ENCODE measurements around the gene RUBCN.
"Not testable (repeated sequence)": the region's sequence is repeated elsewhere in the genome, so short reads cannot be mapped to it uniquely, and the experiment has no call there.

The RUBCN gene

DNA sequence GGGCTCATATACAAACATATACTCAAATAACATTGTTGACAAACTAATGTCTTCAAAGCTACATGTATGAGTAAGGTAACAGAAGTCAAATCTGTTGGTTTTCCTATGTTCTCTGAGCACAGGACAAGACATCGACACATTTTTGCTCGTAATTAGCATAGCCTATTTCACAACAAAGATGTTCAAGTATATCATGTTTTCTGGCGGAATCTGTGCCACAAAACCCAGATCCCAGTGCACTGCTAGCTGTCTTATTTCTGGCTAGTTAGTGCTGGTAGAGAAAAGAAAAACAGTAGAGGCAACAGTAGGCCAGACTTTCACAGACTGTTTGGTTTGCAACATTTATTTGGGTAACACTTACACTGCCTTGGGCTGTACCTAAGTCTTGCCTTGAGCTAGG is 51.2 kb downstream of the RUBCN start:
- no peak for DNase-seq (ENCODE audit: low spot score)

DNA sequence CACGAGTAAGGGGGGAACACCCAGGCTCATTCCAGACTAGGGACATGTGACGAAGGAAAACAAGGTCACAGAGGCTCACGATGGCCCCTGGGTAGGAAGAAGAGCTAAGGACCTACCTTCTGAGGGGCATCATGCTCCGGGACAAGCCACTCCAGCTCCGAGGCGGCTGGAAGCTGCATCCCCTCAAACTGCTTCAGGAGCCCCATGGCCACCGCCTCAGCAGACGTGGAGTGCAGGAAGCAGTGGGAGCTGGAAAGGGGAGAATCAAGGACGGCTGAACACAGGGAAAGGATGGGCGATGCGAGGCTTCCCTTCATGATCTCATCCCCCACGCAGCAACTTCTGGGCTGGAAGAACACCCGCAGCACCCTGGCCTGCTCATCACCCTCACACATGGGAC is 53.5 kb downstream of the RUBCN start:
- no peak for DNase-seq (ENCODE audit: low spot score)

DNA sequence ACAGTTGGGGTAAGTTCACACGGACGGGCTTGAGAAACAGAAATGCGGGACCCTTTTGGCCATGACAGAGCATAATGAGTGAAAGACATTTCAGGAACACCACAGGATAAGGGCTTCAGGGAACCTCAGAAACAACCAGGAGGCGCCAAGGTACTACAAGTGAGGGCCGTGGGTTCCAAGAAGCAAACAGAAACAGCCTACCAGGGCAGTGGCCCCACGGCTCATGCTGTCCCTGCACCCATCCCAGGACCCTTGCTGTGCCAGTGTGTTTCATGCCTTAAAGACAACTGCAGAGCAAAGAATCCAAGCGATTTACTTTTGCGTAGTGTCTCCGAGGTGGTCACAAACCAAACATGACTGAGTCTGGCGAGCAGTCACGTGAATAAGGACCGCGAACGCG is 54.0 kb downstream of the RUBCN start:
- DNase-seq (ENCODE audit: low spot score), result no peak

DNA sequence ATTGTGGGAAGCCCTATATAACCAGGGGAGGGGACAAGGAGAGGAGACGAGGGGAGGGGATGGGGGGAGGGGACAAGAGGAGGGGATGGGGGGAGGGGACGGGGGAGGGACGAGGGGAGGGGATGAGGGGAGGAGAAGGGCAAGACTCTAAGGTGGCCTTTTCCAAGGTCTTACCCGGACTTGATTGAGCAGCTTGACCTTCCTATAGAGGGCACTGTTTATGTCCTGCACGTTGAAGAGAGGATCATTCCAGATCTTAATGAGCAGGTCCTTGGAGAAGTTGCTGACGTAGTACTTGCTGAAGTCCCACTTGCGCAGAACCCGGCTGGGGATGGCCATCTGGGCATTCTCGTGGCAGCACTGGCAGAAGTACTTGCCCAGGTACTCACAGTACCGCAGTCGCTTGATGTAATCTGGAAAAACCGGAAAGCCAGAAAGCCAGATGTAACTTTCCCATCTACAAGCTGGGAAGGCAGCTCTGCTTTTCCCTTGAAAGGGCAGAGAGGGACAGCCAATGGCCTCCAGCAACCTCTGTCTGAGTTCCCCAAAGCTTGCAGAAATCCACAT is 55.7 kb downstream of the RUBCN start:
- no peak for DNase-seq (ENCODE audit: low spot score)

DNA sequence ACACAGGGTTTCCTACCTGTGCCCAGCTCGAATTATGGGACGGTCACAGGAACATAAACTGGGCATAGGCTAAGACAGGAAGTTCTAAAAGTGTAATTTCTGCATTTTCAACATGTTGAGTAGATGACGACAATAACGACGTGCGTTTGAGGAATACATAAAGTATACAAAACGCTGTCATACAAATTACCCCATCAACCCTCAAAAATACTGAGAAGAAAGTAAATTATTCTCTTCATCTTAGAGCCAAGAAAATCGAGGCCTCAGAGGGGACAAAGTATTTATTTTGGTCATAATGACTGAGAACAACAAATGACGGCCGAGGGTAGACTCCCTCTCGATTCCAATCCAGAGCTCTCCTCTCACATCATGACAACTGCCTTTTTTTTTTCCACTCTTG is 60.8 kb downstream of the RUBCN start:
- no peak for DNase-seq (ENCODE audit: low spot score)

DNA sequence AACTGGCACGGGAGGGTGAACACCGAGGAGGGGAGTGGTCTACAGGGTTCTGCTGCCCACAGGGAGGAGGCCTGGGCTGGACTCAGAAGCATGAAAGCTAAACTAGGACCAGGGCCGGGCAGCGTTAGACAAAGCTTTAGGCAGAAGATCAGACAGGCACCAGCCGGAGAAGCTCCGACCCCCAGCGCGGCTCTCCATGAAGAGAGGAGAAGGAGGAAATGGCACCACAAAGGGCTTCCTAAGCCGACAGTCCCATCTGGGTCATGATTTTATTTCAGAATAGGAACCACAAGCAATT is 61.2 kb downstream of the RUBCN start:
- DNase-seq (ENCODE audit: low spot score), result no peak

DNA sequence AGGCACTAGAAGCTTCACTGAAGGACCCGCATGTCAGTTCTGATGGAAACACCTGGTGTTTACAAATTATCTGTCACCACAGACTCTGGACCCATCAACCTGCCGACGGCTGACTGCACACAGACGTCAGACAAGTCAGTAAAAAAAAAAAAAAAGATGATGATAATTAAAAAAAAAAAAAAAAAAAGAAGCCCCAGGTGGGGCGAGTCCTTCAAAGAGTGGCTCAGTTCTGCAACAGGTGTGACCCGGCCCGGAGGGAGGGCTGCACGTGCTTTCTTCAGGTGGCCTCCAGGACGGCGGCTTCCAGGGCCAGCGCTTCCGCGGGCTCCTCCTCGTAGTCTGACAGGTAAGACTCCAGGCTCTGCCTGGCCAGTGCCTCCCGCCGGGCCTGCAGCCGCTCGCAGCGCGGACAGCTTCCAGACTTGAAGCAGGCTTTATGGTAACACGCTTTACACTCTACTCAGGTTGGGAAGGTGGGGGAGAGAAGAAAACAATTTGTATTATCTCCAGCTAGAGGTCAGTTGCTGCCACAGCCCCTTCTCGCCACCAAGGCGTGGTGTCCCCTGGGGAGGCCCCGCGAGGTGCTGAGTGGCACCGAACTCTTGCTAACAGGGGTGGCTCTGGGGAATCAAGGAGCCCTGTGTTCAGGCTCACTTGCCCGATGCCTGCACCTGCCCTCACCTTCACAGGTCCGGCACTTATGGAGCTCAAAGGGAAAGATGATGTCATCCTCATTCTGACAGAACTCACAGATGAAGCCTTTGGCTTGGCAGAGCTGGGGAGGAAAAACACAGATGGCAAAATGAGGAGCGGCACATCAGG is 61.8 kb downstream of the RUBCN start:
- no peak for DNase-seq (ENCODE audit: low spot score)

DNA sequence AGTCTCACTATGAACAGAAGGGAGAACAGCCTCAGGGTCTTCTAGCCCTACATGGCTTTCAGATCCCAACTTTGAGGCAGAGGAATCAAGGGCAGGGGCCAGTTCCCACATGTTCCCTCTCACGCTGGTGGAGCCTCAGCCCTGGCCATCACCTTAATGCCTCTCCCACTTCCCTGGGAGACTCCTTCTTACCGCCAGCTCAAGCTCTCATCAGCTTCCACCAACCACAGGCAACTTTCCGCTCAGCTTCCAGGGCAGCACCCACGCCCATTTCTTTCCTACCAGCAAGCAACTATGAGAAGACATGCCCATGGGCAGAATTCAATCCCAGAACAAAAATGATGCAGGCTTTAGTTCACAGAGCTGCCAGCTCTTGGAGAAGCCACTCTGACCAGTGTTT is 63.5 kb downstream of the RUBCN start:
- DNase-seq (ENCODE audit: low spot score), result no peak

DNA sequence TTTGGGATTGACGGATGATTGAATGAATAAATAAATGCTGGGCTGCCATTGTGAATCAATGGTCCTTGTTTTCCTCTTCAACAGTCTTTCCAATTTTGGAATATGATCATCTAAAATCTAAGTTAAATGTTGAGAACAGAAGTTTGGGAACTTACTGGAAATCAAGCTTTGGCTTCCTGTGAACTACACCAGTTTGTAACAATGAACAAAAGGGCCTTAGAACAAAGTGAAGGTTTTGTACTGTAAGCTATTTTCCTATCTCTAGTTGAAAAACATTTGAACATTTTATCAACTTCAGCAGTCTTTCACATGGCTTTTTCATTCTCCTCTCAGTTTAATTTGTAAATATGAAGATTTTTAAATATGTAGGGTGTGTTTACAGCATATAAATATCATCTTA is 66.3 kb downstream of the RUBCN start:
- no peak for DNase-seq (ENCODE audit: low spot score)

DNA sequence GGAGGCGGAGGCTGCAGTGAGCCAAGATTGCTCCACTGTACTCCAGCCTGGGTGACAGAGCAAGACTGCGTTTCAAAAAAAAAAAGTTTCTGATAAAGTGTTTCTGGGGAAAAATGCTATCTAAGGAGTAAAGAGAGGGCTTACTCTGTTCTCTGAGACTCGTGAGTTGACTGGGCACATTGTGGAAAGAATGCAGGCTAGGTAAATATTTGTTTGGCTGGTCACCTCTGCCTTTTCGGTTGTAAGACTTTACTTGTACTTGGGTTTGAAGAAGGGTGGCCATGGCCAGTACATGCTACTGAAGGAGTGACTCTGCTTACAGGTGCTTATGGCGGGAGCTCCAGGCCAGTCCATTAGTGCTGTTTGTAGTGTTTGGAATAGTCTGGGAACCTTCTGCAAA is 68.7 kb downstream of the RUBCN start:
- DNase-seq (ENCODE audit: low spot score), result no peak

DNA sequence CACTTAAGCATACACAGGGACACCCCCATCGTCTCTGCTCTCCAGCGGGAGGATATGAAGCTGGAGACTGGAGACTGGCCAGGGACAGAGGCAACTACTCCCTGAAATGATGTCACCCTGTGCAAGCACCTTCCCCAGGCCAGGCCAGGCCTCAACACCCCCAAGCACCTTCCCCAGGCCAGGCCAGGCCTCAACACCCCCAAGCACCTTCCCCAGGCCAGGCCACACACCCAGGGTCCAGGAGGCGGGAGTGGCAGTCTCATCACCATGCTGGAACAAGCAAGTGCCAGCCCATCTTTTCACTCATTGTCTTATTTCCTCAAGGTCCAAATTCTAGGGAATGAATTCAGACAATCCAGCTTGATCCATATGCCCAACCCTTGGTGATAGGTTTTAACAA is 69.4 kb downstream of the RUBCN start:
- not testable (repeated sequence) for DNase-seq (ENCODE audit: low spot score)

DNA sequence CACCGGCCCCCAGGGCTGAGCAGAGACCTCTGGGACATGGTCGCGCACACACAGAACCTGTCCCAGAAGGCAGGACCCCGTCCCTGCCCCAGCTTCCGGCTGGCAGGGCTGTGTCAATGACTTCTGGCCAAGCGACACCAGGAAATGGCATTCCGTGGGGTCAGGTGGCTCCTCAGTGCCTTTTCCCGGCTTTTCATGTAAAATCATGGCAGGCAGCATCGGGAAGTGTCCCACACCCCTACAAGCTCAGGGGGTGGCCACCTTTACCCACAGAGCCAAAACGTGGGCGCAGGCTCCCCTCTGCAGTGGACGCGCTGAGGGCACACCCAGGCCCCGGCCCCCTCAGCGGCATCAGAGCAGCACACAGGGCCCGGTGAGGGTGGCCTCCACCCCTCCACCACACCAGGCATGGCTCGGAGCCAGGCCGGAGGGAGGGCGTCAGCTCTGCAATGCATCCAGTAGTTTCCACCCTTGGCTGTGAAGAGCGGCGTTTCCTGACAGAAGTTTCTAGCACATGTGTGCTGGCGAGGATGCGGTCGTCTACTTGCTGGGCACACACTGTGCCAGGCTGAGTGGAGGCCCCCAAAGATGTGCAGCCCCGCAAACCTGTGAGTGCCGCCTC is 70.4 kb downstream of the RUBCN start:
- DNase-seq (ENCODE audit: low spot score), result not testable (repeated sequence)

DNA sequence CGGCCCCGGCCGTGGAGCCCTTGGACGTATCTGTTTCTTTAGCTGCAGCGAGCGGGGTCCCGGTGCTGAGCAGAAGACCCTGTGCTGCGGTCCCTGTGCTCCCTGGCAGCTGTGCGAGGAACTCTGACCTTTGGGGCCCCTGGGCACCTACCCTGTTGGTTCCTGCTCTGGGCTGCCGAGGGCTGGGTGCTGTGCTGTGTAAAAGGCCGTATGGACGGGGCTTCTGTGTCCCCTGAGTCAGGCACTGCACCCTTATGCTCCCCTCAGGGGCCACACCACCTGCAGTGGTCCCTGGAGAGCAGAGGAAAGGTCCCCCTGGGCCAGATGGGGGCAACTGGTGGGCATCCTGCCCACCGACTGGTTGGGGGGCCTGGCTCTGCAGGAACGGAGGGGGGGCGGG is 71.2 kb downstream of the RUBCN start:
- DNase-seq (ENCODE audit: low spot score), result not testable (repeated sequence)

DNA sequence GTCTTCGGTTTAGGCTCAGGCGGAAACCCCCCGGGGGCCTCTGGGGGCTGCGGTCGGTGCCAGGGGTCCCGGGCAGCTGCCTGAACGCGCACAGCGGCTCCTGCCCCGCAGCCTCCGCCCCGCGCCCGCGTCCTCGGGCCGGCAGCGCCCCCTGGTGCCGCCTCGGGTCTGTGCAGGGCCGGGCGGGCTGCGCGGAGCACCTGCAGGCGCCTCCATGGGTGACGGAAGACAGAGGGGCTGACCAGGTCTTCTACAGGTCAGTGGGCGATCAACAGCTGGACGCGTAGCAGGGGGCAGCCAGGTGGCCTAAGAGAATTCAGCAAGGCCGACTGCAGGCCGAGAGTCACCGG is 71.6 kb downstream of the RUBCN start:
- not testable (repeated sequence) for DNase-seq (ENCODE audit: low spot score)

DNA sequence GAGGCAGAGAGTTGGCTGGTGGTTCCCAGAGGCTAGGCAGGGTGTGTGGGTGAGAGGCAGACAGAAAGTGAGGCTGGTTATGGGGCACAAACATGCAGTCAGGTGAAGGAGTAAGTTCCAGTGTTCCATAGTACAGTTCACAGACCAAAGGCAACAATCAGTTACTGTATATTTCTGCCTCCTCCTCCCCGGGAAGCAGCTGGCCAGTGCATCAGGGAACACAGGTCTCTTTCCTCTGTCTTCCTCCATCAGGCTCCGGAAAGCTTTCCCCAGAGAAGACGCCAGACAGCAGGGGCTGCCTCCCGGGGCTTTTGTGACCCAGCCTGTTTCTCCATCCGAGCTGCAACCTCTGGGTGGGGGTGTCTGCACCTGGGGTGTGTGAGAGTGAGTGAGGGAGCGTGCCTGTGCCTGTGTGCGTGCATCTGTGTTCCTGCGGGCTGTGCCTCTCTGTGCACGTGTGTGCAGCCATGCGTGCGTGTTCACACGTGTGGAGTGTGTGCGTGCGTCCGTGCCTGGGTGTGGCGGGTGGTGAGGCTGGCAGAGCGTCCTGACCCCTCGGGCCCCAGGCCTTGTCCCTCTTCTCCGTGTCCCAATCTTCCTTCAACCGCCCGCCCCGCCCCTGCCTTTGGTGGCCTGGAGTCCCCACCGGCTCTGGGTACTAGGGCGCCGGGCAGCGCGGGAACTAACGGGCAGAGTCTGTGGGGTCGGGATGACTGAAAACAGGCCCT is 72.1 kb downstream of the RUBCN start:
- not testable (repeated sequence) for DNase-seq (ENCODE audit: low spot score)

DNA sequence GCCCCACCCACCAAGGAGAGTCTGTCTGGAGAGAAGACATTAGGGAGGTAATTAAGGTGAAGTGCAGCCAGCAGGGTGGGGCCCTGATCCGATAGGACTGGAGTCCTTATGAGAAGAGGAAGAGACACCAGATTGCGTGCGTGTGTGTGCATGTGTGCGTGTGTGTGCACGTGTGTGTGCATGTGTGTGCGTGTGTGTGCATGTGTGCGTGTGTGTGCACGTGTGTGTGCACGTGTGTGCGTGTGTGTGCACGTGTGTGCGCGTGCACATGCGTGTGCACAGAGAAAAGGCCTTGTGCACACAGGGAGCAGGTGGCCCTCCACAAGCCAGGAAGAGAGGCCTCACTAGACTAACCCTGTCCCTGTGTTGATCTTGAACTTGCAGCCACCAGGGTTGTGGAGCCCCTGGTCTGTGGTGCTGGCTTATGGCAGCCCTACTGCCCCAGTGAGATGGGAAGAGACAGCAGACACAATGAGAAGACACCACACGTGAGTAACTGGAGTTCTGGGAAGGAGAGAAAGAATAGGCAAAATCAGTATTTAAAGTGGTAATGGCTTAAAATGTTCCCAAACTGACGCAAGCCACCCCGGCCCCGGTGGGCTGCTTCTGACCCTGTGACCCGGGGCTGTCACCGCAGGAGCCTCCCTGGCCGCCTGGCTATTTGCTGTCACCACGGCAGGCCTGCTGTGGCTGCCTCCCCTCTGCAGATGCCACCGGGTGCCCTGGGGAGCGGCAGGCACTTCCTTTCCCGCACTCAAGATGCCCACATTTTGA is 73.2 kb downstream of the RUBCN start:
- DNase-seq (ENCODE audit: low spot score), result not testable (repeated sequence)

DNA sequence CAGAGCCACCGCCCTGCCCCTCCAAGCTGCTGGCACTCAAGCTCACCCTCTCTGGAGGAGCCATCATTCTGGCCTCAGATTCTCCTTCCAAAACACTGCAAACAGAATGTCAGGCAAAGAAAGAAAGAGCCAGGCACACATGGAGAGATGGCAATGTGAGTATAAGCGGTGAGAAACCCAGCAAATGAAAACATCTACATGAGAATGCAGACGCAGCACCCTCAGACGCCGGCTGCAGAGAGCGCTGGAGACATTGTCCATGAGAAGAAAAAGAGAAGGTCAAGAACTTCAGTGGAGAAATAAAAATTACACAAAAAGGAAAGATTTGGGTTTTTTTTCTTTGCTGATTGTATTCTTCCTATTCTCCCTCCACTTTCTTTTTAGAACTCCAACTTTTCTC is 74.4 kb downstream of the RUBCN start:
- not testable (repeated sequence) for DNase-seq (ENCODE audit: low spot score)

DNA sequence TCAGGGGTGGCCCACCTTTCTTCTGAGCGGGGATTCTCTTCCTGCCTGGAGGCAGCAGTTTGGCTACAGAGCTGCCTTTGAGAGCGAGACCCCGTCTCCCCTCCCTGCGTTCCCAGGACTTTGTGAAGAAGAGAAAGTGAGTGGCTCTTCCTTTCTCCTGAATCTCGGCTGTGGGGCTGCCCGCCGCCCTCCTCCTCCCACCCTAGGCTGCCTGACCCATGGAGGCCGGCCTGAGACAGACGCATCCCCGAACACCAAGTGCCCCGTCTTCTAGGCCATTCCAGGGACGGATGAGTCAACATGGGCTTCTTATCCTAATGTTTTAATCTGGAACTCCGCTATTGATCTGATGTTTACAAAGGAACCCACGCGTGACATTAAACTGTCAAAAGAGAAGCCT is 74.8 kb downstream of the RUBCN start:
- DNase-seq (ENCODE audit: low spot score), result not testable (repeated sequence)

DNA sequence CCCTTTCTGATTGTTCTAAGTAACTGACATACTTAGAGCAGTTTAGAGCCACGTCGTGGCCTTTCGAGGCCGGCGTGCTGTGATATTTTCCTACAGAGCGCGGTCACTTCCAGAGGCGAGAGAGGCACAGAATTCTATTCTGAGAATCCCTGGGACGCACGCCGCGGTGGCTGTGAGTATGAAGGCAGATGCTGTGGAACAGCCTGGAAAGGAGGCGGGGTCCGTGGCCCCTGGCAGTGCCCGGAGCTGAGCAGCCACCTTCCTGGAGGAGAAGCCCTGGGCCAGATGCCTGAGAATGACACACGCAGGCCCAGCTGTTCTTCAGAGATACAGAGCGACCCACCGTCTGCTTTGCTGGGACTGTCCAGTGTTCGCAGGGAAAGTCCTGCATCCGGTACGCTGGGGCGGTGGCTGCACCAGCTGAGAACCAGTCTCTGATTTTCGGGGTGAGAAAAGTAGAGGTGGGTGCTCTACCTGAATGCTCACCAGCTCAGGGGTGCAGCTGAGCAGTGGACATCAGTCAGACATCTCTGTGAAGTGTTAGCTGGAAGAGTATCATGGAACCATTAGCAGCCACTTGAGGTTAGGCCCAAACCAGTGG is 75.4 kb downstream of the RUBCN start:
- DNase-seq (ENCODE audit: low spot score), result not testable (repeated sequence)

DNA sequence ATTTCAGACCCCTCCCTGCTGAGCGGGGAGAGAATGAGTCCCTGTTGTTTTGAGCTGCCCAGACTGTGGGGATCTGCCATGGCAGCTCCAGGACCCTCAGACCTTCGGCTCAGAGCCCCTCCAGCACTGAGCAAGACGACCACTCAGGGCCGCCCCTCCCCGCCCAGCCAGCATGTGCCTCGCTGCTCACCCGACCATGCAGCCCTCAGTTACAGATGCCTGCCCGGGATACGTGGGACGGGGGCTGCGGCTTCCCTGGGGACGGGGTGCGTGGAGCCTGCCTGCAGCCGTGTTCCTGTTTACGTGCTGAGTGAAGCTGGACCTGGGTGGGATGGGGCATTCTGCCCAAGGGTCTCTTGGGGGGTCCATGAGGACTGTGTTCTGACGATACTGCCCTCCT is 77.0 kb downstream of the RUBCN start:
- not testable (repeated sequence) for DNase-seq (ENCODE audit: low spot score)

DNA sequence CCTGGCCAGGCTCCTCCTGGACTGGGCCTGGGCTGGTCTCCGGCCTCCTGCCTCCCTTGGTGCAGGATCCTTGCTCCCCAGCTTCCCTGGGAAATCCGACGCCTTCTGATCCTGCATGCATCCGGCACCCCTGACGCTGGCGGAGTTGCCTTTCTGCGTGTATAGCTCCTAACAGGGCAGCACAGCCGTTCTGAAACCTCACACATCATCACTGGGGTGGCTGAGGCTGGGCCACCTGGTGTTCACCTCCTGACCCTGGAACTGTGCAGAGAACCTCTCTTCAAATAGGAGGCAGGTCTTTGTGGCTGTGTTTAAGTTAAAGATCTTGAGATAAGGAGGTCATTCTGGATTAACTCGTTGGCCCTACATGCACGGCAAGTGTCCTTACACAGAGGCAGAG is 77.6 kb downstream of the RUBCN start:
- not testable (repeated sequence) for DNase-seq (ENCODE audit: low spot score)

DNA sequence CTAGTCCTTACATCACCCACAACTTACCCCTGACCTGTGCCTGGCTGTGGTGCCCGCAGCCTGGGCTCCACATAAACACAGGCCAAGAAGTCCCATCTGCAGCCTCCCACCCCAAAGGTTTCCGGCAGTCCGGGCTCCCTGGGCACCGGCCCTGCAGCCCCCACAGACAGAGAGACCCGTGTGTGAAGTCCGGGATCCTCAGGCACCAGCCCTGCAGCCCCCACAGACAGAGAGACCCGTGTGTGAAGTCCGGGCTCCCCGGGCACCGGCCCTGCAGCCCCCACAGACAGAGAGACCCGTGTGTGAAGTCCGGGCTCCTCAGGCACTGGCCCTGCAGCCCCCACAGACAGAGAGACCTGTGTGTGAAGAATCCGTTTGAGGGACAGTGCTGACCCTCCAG is 78.0 kb downstream of the RUBCN start:
- DNase-seq (ENCODE audit: low spot score), result not testable (repeated sequence)
